Karpas-422 (cell line): ENCODE data around the gene POMP. TPM values are rescaled to one million over a fixed set of nuclear protein-coding genes. Genes with fewer than 3 reads are reported as not detected.
"Not testable (repeated sequence)": the region's sequence is repeated elsewhere in the genome, so short reads cannot be mapped to it uniquely, and the experiment has no call there.

ENCODE experiments used
- DNase-seq: peaks from one replicate; pipeline ENCODE4 v3.0.0-alpha.2; 2015
- H2AFZ ChIP-seq: fragments of 200-600 bp; sonication (generic); 2 replicates; pipeline ENCODE4 v1.6.1; 2014; ENCODE audit warnings: antibody characterized with exemption, low read length, mixed read lengths
- H3K27ac ChIP-seq: fragments of 200-600 bp; sonication (generic); 2 replicates; pipeline ENCODE4 v1.5.1; 2014; ENCODE audit warnings: mild to moderate bottlenecking, low read length, moderate library complexity
- H3K27me3 ChIP-seq: fragments of 200-600 bp; sonication (generic); 2 replicates; pipeline ENCODE4 v1.6.1; 2014; ENCODE audit warnings: low read length, mixed read lengths
- H3K36me3 ChIP-seq: fragments of 200-600 bp; sonication (generic); 2 replicates; pipeline ENCODE4 v1.6.1; 2014; ENCODE audit warnings: low read length, mixed read lengths; ENCODE audit not compliant: insufficient read depth
- H3K4me1 ChIP-seq: fragments of 200-600 bp; sonication (generic); 2 replicates; pipeline ENCODE4 v1.6.1; 2014; ENCODE audit warnings: mild to moderate bottlenecking, low read length, mixed read lengths
- H3K4me2 ChIP-seq: fragments of 200-600 bp; sonication (generic); 2 replicates; pipeline ENCODE4 v1.6.1; 2014; ENCODE audit warnings: low read length, low read depth, mild to moderate bottlenecking; ENCODE audit not compliant: poor library complexity, severe bottlenecking
- H3K4me3 ChIP-seq: fragments of 200-600 bp; sonication (generic); 2 replicates; pipeline ENCODE4 v1.5.1; 2014; ENCODE audit warnings: mild to moderate bottlenecking, antibody characterized with exemption, low read length, mixed read lengths
- H3K79me2 ChIP-seq: fragments of 200-600 bp; sonication (generic); 2 replicates; pipeline ENCODE4 v1.6.1; 2014; ENCODE audit warnings: mild to moderate bottlenecking, low read length, mixed read lengths
- H3K9ac ChIP-seq: fragments of 200-600 bp; sonication (generic); 2 replicates; pipeline ENCODE4 v1.6.0; 2014; ENCODE audit warnings: low read length
- H3K9me2 ChIP-seq: fragments of 200-600 bp; sonication (generic), shearing (Covaris generic); replicated peaks from 2 replicates; pipeline ENCODE4 v1.6.0; 2014; ENCODE audit warnings: mild to moderate bottlenecking, low read length, moderate library complexity; ENCODE audit not compliant: insufficient read depth
- H3K9me3 ChIP-seq: fragments of 300-700, 200-600 bp; sonication (generic); 2 replicates; pipeline ENCODE4 v1.6.1; 2014; ENCODE audit warnings: low read length, mixed read lengths
- H4K20me1 ChIP-seq: fragments of 200-600 bp; sonication (generic); 2 replicates; pipeline ENCODE4 v1.6.1; 2014; ENCODE audit warnings: mild to moderate bottlenecking, antibody characterized with exemption, low read length, low read depth; ENCODE audit not compliant: insufficient read depth
- total RNA-seq: library from RNA; depleted of rRNA; stranded (reverse); fragments of >200 nt; shearing (Covaris generic); gene quantifications from 2 replicates; pipeline ENCODE4 v1.2.3, GENCODE V29; 2014; ENCODE audit warnings: low replicate concordance

The POMP gene
- total RNA-seq, 1 experiment from 2014 or later = 57.1 TPM

DNA sequence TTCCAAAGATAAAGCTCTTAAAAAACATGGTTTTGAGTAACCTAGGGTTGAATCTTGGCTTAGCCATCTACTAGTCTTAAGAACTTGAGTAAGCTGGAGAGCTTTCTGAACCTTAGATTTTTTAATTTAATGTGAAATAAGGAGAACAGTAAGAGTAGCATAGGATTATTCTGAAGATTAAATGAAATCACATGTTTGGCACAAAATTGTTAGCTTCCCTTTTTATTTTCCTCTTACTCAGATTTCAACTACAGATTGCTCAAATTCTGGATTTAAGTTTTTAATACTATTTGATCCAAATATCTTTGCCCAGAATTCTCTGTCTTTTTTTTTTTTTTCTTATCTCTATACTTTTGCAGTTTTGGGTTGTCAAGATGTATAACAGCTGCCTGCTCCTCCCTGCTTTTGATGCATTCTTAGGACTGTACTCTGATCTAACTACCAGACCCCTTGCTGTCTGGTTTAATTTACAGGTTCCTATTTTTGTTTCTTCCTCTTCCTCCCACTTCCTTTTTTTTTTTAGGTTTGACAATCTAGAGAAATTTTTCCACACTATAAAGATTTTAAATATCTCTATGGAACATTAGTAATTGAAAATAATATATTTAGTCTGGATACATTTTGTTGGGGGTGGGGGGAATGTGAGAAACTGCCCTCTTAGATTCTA lies 12.3 kb downstream of the POMP start:
- H2AFZ ChIP-seq = no peak overlapping the region
- H3K27ac ChIP-seq = peak overlapping the region; percentile 40; the same call in 1 of the 2 replicates

DNA sequence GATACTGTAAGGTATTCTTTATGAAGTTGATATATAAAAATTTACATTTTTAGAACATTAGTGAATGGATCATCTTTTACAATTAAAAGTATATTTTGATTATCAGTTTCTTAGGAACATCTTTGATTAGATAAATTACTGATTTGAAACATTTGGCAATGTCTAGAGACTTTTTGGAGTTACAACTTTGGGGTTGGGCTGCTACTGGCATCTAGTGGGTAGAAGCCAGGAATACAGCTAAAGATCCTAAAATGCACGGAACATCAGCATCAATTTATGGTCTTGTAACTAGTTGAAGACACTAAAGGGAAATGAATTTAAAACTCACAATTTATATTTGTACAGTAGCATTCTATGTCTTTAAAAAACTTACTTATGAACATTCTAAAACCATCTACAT lies 19.9 kb downstream of the POMP start:
- no peak for DNase-seq
- Histone ChIP-seq H3K4me2 (no peak overlapping the region), H3K4me1 (no peaks in the 10 kb centered on the region), H2AFZ (no peak overlapping the region), H3K27ac (no peak overlapping the region), H3K27me3 (no peaks in the 10 kb centered on the region), H4K20me1 (peaks cover 9% of the 10 kb centered on the region; the same call in 1 of the 2 replicates), H3K36me3 (peaks cover 30% of the 10 kb centered on the region), H3K9me3 (no peaks in the 10 kb centered on the region), H3K79me2 (0 out of 2 replicates have a peak, but pooled peaks cover under 1% of the 10 kb centered on the region), H3K9ac (no peak overlapping the region), H3K4me3 (no peak overlapping the region), H3K9me2 (no peaks in the 10 kb centered on the region)

More for the DNA sequence above, 12.3 kb downstream of the POMP start:
- no peaks in the 10 kb centered on the region for H3K9me3 ChIP-seq
- H4K20me1 ChIP-seq = peaks cover 16% of the 10 kb centered on the region
- H3K4me3 ChIP-seq = no peak overlapping the region
- no peaks in the 10 kb centered on the region for H3K9me2 ChIP-seq
- no peaks in the 10 kb centered on the region for H3K27me3 ChIP-seq
- peaks cover 31% of the 10 kb centered on the region for H3K79me2 ChIP-seq
- H3K4me2 ChIP-seq = peak overlapping the region; percentile 14
- H3K4me1 ChIP-seq = peaks cover 21% of the 10 kb centered on the region
- no peak overlapping the region for H3K9ac ChIP-seq
- H3K36me3 ChIP-seq = peaks cover 63% of the 10 kb centered on the region; the same call in 1 of the 2 replicates
- DNase-seq = no peak

DNA sequence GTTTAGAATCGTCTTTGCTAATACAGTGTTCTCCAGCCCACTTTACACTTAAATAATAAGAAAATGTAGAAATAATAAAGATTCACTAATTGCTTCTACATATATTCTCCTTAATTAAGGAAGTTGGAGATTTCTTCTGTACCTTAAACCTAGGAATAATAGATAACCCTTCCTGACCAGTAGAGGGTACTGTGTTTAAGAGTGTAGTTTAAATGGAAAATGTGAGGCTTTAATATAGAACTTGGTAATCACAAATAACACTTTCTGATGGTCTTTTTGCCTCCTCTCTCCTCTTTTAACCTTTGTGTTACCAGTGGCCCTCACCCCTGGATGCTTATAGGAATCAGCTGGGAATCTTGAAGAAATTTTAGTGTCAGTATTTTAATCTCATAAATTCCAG lies 20.7 kb downstream of the POMP start:
- Histone ChIP-seq H3K9me2 (no peaks in the 10 kb centered on the region), H2AFZ (no peak overlapping the region), H3K4me2 (no peak overlapping the region), H3K27ac (no peak overlapping the region), H3K27me3 (no peaks in the 10 kb centered on the region), H3K9me3 (no peaks in the 10 kb centered on the region), H3K79me2 (no peaks in the 10 kb centered on the region), H4K20me1 (peaks cover 2% of the 10 kb centered on the region; the same call in 1 of the 2 replicates), H3K9ac (no peak overlapping the region), H3K4me3 (no peak overlapping the region), H3K4me1 (no peaks in the 10 kb centered on the region), H3K36me3 (peaks cover 22% of the 10 kb centered on the region)
- peak; percentile 47 for DNase-seq

DNA sequence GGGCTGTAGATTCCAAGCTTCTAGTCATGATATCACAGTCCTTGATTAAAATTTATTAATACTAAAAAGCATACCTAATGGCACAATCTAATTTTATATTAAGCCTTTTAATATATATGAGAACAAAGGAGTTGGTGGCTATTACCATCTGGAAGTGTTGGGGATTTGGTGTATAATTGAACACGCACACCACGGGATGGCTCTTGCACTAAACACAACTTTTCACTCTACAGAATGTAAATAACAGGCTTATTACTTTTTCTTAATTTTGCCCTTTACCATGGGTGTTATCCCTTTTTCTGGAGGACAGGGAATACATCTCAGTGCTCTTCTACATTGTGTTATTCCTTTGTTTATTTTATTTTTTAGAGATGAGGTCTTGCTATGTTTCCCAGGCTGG lies 21.6 kb downstream of the POMP start:
- H3K79me2 ChIP-seq = no peaks in the 10 kb centered on the region
- no peaks in the 10 kb centered on the region for H4K20me1 ChIP-seq
- no peak overlapping the region for H3K4me2 ChIP-seq
- H3K9me2 ChIP-seq = no peaks in the 10 kb centered on the region
- no peak for DNase-seq
- peaks cover 22% of the 10 kb centered on the region for H3K36me3 ChIP-seq
- no peak overlapping the region for H2AFZ ChIP-seq
- no peak overlapping the region for H3K4me3 ChIP-seq
- no peaks in the 10 kb centered on the region for H3K4me1 ChIP-seq
- H3K9me3 ChIP-seq = no peaks in the 10 kb centered on the region
- H3K27ac ChIP-seq = no peak overlapping the region
- no peak overlapping the region for H3K9ac ChIP-seq
- H3K27me3 ChIP-seq = no peaks in the 10 kb centered on the region

DNA sequence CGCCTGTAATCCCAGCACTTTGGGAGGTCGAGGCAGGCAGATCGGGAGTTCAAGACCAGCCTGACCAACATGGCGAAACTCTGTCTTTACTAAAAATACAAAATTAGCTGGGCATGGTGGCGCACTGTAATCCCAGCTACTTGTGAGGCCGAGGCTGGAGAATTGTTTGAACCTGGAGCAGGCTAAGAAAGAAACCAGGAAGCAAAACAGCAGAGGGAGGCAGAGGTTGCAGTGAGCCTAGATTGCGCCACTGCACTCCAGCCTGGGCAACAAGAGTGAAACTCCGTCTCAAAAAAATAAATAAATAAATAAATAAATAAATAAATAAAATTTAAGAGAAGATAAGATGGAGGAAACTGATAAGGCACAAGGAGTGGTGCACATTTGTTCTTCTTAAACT lies 24.2 kb downstream of the POMP start:
- H4K20me1 ChIP-seq, H2AFZ ChIP-seq, H3K79me2 ChIP-seq, H3K4me2 ChIP-seq, H3K27ac ChIP-seq, H3K9me2 ChIP-seq, H3K4me1 ChIP-seq, H3K9ac ChIP-seq, DNase-seq, H3K4me3 ChIP-seq, H3K9me3 ChIP-seq, H3K36me3 ChIP-seq, H3K27me3 ChIP-seq: not testable (repeated sequence)

DNA sequence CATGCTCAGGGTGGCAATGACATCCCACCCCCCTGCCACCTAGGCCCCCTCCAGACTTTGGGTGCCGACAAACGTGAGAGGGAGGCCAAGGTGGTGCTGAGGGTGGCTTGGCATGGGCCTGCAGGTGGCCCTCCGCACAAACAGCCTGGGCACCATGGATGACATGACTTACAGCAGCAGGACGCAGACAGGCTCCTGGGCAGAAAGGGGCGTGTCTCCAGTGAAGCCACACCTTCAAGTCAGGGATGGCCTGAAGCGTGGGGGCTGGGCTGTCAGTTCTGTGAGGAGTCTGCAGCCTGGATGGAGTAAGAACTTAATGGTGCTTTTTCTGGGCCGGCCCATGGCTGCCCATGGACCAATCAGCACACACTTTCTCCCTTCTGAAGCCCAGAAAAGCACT lies 25.3 kb downstream of the POMP start:
- no peak overlapping the region for H3K27ac ChIP-seq

DNA sequence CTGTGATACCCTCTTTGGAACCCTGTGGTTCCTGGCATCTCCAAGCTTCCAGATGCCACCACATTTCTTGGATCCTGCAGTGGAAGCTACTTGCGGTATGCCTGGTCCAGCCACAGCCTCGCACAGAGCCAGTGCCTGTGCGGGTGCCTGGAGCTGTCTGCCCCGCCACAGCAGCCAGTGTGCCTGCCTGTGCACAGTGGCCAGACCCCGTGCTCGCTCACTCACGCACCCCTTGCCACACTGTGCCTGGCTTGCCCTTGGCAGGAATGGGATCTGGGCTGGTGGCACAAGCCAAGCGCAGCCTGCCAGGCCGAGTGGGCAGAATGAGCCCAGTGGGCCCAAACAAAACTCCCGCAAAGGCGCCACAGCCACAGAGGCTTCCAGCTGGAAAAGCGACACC lies 26.2 kb downstream of the POMP start:
- Histone ChIP-seq H3K9ac (no peak overlapping the region), H3K4me2 (no peak overlapping the region), H2AFZ (no peak overlapping the region), H3K27me3 (no peaks in the 10 kb centered on the region), H4K20me1 (no peaks in the 10 kb centered on the region), H3K4me1 (no peaks in the 10 kb centered on the region), H3K36me3 (no peaks in the 10 kb centered on the region), H3K9me3 (no peaks in the 10 kb centered on the region), H3K79me2 (no peaks in the 10 kb centered on the region), H3K27ac (no peak overlapping the region), H3K4me3 (no peak overlapping the region), H3K9me2 (no peaks in the 10 kb centered on the region)
- DNase-seq = no peak

More for the DNA sequence above, 25.3 kb downstream of the POMP start:
- H3K36me3 ChIP-seq = no peaks in the 10 kb centered on the region
- H4K20me1 ChIP-seq = no peaks in the 10 kb centered on the region
- no peaks in the 10 kb centered on the region for H3K27me3 ChIP-seq
- no peaks in the 10 kb centered on the region for H3K79me2 ChIP-seq
- H3K9me2 ChIP-seq = no peaks in the 10 kb centered on the region
- DNase-seq = peak; percentile 49
- H3K4me1 ChIP-seq = no peaks in the 10 kb centered on the region
- no peak overlapping the region for H3K9ac ChIP-seq
- no peak overlapping the region for H3K4me2 ChIP-seq
- H3K4me3 ChIP-seq = no peak overlapping the region
- H2AFZ ChIP-seq = no peak overlapping the region
- no peaks in the 10 kb centered on the region for H3K9me3 ChIP-seq

DNA sequence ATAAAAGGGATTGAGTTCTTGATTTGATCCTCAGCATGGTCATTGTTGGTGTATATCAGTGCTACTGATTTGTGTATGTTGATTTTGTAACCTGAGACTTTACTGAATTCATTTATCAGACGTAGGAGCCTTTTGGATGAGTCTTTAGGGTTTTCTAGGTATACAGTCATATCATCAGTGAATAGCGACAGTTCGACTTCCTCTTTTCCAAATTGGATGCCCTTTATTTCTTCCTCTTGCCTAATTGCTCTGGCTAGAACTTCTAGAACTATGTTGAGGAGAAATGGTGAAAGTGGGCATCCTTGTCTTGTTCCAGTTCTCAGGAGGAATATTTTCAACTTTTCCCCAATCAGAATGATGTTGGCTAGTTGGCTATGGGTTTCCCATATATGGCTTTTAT lies 27.0 kb downstream of the POMP start:
- no peaks in the 10 kb centered on the region for H3K79me2 ChIP-seq
- no peaks in the 10 kb centered on the region for H3K36me3 ChIP-seq
- no peak for DNase-seq
- H4K20me1 ChIP-seq = no peaks in the 10 kb centered on the region
- no peak overlapping the region for H3K27ac ChIP-seq
- no peaks in the 10 kb centered on the region for H3K27me3 ChIP-seq
- H3K9ac ChIP-seq = no peak overlapping the region
- H3K4me1 ChIP-seq = no peaks in the 10 kb centered on the region
- H3K4me3 ChIP-seq = no peak overlapping the region
- no peaks in the 10 kb centered on the region for H3K9me3 ChIP-seq
- no peak overlapping the region for H3K4me2 ChIP-seq
- H2AFZ ChIP-seq = no peak overlapping the region
- no peaks in the 10 kb centered on the region for H3K9me2 ChIP-seq
